Parathyroid adenoma (tissue), 2 donors: Measurements from ENCODE around the gene ISL2.

Source experiments
- H2AFZ ChIP-seq: fragments of 300-600 bp; sonication (generic); one replicate; pipeline ENCODE4 v1.7.0; 2017; ENCODE audit warnings: antibody characterized with exemption, mild to moderate bottlenecking
- H3K27ac ChIP-seq: fragments of 300-600 bp; sonication (generic); one replicate; pipeline ENCODE4 v1.7.0; 2017
- H3K27me3 ChIP-seq: fragments of 300-600 bp; sonication (generic); one replicate; pipeline ENCODE4 v1.7.0; 2017; ENCODE audit warnings: low read length; ENCODE audit not compliant: control insufficient read depth, insufficient read depth
- H3K36me3 ChIP-seq: fragments of 300-600 bp; sonication (generic); one replicate; pipeline ENCODE4 v1.7.0; 2017; ENCODE audit warnings: low read length; ENCODE audit not compliant: control insufficient read depth, insufficient read depth
- H3K4me1 ChIP-seq: fragments of 300-600 bp; sonication (generic); one replicate; pipeline ENCODE4 v1.7.0; 2017; ENCODE audit warnings: control low read depth
- H3K4me2 ChIP-seq: fragments of 300-600 bp; sonication (generic); one replicate; pipeline ENCODE4 v1.7.0; 2017; ENCODE audit warnings: low read length
- H3K4me3 ChIP-seq: fragments of 300-600 bp; sonication (generic); one replicate; pipeline ENCODE4 v1.7.0; 2017; ENCODE audit warnings: low read depth, low read length
- H3K79me2 ChIP-seq: fragments of 300-600 bp; sonication (generic); one replicate; pipeline ENCODE4 v1.7.0; 2017; ENCODE audit warnings: control low read depth
- H3K9ac ChIP-seq: fragments of 300-600 bp; sonication (generic); one replicate; pipeline ENCODE4 v1.7.0; 2017; ENCODE audit warnings: mild to moderate bottlenecking
- H3K9me3 ChIP-seq: fragments of 300-600 bp; sonication (generic); one replicate; pipeline ENCODE4 v1.7.0; 2017; ENCODE audit warnings: low read length; ENCODE audit not compliant: control insufficient read depth
- TF ChIP-seq, protein P1 (sequence below): fragments of 300-600 bp; sonication (generic); IDR thresholded peaks from one replicate; pipeline ENCODE4 v1.7.0; 2017; ENCODE audit warnings: antibody characterized with exemption, mild to moderate bottlenecking
- donor health status: primary hyperparathyroidism.

ISL2 gene

DNA sequence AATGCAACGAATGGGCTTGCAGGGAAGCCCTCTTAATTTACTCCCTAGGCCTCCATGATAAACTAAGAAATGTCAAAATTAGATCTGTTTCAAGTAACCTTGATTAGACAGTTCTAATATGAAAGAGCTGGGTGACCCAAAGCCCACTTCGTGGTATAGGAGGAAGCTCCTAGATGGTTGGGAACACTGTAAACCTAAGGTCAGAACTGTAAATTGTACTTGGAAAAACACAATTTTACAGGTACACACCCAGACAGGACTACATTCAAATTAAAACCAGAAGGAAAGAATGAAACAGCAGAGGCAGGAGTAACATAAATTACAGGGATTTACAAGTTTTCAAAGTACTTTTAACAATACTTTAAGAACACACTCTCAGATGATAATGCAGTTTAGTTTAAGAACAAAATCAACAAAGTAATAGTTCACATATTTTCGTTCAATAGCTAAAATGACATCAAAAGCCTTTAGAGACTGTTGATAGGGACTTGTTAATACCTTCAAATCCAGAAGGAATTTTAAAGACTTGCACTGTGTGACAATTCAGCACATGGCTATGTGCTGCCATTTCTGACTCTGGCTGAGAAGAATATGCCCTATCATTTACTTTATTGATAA, 18.4 kb downstream of the ISL2 start:
- TF ChIP-seq, protein P1, sequence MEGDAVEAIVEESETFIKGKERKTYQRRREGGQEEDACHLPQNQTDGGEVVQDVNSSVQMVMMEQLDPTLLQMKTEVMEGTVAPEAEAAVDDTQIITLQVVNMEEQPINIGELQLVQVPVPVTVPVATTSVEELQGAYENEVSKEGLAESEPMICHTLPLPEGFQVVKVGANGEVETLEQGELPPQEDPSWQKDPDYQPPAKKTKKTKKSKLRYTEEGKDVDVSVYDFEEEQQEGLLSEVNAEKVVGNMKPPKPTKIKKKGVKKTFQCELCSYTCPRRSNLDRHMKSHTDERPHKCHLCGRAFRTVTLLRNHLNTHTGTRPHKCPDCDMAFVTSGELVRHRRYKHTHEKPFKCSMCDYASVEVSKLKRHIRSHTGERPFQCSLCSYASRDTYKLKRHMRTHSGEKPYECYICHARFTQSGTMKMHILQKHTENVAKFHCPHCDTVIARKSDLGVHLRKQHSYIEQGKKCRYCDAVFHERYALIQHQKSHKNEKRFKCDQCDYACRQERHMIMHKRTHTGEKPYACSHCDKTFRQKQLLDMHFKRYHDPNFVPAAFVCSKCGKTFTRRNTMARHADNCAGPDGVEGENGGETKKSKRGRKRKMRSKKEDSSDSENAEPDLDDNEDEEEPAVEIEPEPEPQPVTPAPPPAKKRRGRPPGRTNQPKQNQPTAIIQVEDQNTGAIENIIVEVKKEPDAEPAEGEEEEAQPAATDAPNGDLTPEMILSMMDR, result no peak
- H3K9ac ChIP-seq, result no peak overlapping the region
- H3K4me1 ChIP-seq, result no peaks in the 10 kb centered on the region
- no peak overlapping the region for H2AFZ ChIP-seq
- no peaks in the 10 kb centered on the region for H3K36me3 ChIP-seq
- no peak overlapping the region for H3K4me3 ChIP-seq
- no peaks in the 10 kb centered on the region for H3K79me2 ChIP-seq
- H3K27me3 ChIP-seq, result no peaks in the 10 kb centered on the region
- no peaks in the 10 kb centered on the region for H3K9me3 ChIP-seq
- no peak overlapping the region for H3K27ac ChIP-seq
- H3K4me2 ChIP-seq, result no peak overlapping the region

DNA sequence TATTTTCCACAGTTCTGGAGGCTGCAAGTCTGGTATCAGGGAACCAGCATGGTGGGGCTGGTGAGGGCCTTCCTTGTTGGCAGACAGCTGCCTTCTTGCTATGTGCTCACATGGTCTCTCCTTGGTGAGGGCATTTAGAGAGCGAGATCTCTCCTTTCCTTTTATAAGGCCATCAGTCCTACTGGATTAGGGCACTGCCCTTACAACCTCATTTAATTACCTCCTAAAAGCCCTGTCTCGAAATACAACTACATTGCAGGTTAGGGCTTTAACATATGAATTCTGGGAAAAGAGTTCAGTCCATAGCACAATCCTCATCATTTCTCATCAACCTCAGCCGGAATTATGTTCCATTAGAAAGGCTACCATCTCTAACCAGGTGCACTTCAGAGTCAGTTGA, 21.9 kb downstream of the ISL2 start:
- no peaks in the 10 kb centered on the region for H3K36me3 ChIP-seq
- H3K4me2 ChIP-seq, result no peak overlapping the region
- no peaks in the 10 kb centered on the region for H3K27me3 ChIP-seq
- no peak overlapping the region for H3K4me3 ChIP-seq
- TF ChIP-seq, protein P1, result no peak
- no peak overlapping the region for H3K9ac ChIP-seq
- no peak overlapping the region for H3K27ac ChIP-seq
- no peaks in the 10 kb centered on the region for H3K9me3 ChIP-seq
- no peaks in the 10 kb centered on the region for H3K4me1 ChIP-seq
- no peaks in the 10 kb centered on the region for H3K79me2 ChIP-seq
- no peak overlapping the region for H2AFZ ChIP-seq

DNA sequence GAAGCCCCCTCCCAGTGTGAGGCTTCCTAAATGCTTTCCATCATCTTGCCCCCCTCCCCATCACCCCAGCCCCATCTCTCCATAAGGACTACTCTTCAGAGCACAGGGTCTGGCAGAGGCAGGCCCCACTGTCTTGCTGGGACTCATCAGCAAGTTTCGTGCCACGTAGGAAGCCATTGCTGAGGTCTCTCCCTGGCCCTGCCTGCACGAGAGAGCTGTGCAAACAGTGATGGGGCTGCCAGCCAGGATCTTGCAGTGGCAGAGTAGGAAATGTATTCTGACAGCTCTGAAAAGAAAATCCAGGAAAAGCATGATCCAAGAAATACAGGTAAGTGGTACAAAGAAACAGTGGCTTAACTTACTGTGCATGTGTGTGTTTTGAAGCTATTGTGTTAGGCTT, 22.6 kb downstream of the ISL2 start:
- Histone ChIP-seq H3K79me2 (no peaks in the 10 kb centered on the region), H3K27ac (no peak overlapping the region), H3K27me3 (no peaks in the 10 kb centered on the region), H2AFZ (no peak overlapping the region), H3K36me3 (no peaks in the 10 kb centered on the region), H3K9ac (no peak overlapping the region), H3K4me3 (no peak overlapping the region), H3K9me3 (no peaks in the 10 kb centered on the region), H3K4me2 (no peak overlapping the region), H3K4me1 (no peaks in the 10 kb centered on the region)
- TF ChIP-seq, protein P1, result no peak

DNA sequence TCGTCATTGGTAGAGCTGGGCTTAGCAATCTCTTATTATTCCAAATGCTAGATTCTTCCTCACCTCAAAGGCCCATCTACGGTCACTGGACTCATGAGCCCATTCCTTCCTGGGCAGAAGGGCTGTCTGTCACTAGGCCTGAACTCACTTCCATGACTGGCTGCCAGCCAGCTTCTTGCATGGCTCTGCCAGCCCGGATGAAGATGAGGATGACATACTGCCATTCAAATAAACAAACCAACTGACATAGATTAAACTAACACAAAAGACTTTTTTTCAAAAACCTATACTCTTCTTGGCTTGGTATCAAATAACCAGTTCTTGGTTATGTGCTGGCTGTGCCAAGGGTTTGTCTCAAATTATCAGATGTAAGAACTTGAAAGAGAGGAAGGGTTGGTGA, 23.8 kb downstream of the ISL2 start:
- no peaks in the 10 kb centered on the region for H3K36me3 ChIP-seq
- H3K4me1 ChIP-seq, result no peaks in the 10 kb centered on the region
- H3K9me3 ChIP-seq, result no peaks in the 10 kb centered on the region
- H3K79me2 ChIP-seq, result no peaks in the 10 kb centered on the region
- no peak overlapping the region for H3K4me2 ChIP-seq
- TF ChIP-seq, protein P1, result no peak
- H3K4me3 ChIP-seq, result no peak overlapping the region
- H3K9ac ChIP-seq, result no peak overlapping the region
- no peaks in the 10 kb centered on the region for H3K27me3 ChIP-seq
- H3K27ac ChIP-seq, result no peak overlapping the region
- H2AFZ ChIP-seq, result no peak overlapping the region

DNA sequence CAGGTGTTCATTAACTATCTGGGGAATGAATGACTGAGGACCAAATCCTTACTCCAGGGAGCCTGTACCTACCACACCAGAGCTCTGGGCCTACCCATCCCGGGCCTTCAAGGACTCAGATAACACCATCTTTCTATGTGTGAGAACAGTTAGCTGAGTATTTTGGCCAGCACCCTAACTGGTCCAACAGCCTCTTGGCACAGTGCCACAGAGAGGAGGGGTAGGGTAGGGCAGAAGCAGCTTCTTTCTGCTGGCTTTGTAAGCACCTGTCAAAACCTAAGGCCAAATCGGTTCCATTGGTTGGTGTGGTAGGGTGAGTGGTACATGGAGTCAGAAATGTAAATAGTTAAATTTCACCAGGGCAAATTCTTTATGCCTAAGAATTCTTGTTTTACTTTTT, 26.7 kb downstream of the ISL2 start:
- Histone ChIP-seq H3K4me2 (no peak overlapping the region), H3K4me1 (no peaks in the 10 kb centered on the region), H3K79me2 (no peaks in the 10 kb centered on the region), H3K9ac (no peak overlapping the region), H3K9me3 (no peaks in the 10 kb centered on the region), H3K27me3 (no peaks in the 10 kb centered on the region), H2AFZ (no peak overlapping the region), H3K36me3 (no peaks in the 10 kb centered on the region), H3K4me3 (no peak overlapping the region), H3K27ac (no peak overlapping the region)
- TF ChIP-seq, protein P1, result no peak
